GM19025 (cell line): ENCODE measurements around the gene SIK3.

Experiments
- ATAC-seq: cut with Tn5 transposase; IDR thresholded peaks from one replicate; pipeline ENCODE4 v1.9.1; 2021; ENCODE audit warnings: mild to moderate bottlenecking, low read depth, moderate library complexity; ENCODE audit not compliant: unreplicated experiment

SIK3 gene

DNA sequence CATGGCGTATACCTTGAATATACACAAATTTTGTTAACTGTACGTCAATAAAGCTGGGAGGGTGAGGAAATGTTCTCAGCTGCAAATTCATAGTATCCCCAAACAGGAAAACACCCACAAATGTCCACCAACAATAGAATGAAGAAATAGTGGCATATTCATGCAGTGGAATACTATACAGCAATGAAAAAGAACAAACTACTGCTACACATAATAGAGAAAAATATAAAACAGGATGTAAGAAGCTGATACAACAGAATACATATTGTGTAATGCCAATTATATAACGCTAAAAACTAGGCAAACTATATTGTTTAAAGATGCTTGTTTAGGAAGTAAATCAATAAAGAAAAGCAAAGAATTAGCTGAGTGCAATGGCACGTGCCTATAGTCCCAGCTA, 81.5 kb downstream of the SIK3 start:
- ATAC-seq: no peak

- ATAC-seq: no peak
These were observed 82.0 kb downstream of the SIK3 start for GRCh38 chr11:117016246-117016645.

DNA sequence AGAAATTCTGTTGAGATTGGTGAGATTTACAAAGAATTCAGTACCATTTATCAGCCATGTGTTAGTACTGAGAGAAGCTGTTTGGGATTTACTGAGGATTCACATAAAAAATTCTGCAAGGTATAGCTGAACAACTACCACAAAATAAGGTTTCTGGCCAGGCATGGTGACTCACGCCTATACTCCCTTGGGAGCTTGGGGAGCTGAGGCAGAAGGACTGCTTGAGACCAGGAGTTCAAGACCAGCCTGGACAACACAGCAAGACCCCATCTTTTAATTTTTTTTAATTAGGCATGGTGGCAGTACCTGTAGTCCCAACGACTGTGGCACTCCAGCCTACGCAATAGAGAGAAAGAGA, 86.7 kb downstream of the SIK3 start:
- no peak for ATAC-seq

DNA sequence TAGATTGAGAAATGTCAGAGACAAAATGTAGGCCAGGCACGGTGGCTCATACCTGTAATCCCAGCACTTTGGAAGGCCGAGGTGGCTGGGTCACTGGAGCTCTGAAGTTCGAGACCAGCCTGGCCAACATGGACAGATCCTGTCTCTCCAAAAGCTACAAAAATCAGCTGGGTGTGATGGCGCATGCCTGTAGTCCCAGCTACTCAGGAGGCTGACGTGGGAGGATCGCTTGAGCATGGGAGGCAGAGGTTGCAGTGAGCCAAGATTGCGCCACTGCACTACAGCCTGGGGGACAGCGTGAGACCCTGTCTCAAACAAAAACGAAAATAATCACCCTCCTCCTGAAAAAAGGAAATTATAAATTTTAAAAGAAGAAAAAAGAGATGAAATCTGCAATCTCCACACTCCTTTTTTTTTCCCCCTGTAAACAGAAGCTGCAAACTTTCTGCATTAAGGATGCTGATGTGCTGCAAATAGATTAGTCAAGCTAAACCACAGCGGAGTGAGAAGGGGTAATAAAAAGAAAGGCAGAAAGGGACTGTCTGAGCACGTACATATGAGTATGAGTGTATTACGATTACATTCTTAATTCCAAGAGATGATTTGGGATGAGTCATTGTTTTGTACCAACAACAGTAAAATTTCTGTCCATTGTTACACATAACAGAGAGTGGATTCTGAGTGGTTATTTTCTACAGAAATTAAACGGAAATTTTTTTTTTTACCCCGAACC, 87.3 kb downstream of the SIK3 start:
- no peak for ATAC-seq

DNA sequence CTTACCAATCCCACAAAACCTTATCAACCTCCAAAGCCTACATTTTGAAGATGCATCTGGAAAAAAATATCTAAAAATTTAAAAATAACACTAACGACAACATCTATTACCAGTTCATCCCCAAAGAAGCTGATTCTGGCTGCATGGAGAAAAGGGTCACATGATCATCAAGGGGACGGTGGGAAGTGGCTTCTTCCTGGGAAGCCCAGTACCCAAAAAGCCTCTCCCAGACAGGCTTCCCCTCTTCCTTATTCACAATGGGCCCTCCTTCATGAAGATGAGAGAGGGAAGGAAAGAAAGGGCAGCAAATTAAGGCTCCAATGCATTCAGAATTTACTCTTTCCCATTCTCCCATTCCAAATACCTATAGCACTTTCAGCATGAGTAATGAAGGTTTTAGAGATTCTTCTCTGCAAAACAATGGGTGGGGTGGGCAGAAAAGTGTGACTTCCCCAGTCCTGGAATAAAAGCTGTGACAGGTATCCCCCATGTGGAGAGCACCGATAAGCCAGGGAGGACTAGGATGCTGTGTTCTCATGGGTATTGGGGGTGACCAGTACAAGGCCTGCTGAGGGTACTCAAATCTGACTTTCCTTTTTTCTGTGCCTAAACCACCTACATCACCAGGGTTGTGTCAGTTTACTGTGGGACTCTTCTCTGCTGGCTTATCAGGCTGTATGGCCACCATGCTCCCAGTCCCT, 88.2 kb downstream of the SIK3 start:
- no peak for ATAC-seq

GRCh38 chr11:117005758-117006157, 92.5 kb downstream of the SIK3 start:
- no peak for ATAC-seq

DNA sequence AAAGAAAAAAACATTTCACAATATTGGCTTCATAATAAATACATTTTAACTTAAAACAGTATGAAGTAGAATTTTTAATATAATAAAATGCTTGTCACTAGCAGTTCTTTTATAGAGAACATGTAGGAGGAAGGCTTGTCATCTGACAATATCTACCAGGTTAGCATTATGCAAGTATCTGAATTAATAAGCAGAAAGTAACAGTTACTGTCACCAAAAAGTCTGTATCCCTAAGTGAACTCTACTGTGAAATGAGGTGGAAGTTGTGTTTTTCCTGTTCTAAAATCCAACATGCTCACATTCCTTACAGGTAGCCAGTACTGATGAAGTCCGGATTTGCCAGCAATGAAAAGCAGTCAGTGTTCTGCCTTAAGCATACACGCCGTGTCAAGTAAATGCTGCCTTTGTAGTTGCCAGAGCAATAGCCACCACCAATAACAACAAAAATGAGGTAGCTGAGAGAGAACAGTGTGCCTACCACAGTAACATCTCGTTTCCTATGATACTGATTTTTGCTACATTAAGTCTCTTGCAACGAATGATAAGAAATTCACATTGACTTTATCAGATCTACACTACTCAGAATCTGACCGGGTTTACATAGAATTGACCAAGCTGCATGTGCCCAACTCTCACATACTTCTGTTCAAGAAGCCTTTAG, 95.5 kb downstream of the SIK3 start:
- ATAC-seq: no peak

- no peak for ATAC-seq
These were observed 98.1 kb downstream of the SIK3 start for GRCh38 chr11:117000014-117000737.

GRCh38 chr11:116997071-116997470, 101.2 kb downstream of the SIK3 start:
- ATAC-seq: no peak

DNA sequence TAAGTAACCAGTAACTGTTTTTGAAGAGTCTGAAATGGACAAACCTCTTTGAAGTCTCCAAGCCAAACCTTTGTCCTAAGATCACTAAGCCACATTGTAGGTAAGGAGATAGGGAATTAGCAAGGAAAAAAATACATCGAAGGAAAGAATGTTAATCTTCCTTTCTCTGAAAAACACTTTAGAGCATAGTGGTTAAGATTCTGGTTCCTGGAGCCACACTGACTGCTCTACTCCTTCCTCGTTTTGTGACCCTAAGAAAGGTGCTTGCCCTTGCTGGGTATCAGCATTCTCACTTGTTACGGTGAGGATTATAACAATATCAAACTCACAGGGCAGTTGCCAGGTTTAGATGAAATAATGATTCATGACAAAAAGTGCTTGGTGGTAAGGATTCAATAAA, 104.0 kb downstream of the SIK3 start:
- no peak for ATAC-seq

GRCh38 chr11:116993599-116993998, 104.6 kb downstream of the SIK3 start:
- no peak for ATAC-seq

DNA sequence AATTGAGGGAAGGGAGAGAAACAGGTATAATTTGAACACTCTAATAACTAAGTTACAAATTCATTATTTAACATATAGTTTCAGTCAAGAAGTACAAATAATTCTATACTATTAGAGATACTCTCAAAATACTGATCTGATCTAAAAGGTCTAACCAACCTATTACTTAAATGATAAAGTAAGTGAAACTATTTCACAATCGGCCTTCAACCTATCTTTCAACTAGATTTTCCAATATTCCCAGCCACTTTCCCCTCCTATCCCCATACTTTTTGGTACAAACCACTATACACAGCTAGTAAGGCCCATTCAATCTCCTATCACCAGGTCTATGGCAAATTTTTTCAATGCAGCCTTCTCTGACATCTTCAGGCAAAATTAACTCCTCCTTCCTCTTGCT, 106.7 kb downstream of the SIK3 start:
- no peak for ATAC-seq

DNA sequence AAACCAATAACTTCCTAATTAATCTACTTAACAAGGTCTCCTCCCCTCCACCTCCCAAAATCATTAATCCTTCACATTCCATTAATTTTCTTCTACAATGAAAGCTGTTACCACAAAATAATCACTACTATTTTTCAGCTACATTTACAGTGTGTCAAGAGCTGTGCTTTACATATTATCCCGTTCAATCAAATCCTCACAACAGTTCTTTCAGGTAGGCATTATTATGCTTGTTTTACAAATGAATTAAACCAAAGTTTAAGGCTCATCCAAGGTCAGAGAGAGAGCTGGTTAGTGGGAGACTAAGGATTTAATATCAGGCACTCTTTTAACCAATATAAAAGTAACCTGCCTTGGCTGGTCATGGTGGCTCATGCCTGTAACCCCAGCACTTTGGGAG, 107.4 kb downstream of the SIK3 start:
- ATAC-seq: no peak

GRCh38 chr11:116990061-116990473, 108.2 kb downstream of the SIK3 start:
- no peak for ATAC-seq

DNA sequence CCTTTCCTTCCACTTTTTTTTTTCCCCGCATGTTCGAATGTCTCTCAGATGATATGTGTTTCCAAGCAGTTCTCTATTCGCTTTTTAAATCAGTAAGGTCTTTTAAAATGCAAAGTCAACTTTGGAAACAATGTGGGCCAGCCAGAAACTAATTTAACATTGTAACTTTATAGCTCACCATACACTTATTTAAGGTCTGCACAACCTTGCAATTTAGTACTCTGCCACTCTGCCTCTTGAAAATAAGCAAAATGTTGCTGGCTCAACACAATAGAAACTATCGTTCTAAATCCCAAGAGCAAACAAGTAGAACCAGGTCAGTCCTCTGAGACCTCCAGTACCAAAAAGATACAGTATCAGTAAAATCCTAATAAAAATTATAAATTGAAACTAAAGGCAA, 109.0 kb downstream of the SIK3 start:
- no peak for ATAC-seq

DNA sequence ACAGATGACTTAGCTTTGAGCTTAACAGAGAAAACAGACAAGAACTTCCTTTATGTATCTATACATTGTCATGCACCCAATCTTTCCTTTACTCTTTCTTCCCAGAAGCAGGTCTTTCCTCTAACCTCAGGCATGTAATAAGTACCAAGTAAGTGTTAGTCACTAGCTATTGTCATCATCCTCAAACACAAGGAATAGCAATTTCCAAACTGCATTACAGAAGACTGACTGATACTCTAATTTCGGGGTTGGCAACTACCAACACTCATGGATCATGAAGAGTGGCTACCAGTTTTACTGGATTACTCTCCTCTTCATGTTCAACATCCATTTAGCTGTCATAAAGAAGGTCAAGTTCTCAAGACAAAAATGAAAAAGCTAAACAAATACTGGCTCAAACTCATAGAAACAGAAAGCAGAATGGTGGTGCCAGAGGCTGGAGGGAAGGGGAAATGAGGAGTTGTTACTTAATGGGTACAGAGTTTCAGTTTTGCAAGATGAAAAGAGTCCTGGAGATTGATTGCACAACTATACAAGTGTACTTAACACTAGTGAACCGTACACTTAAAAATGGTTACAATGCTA, 111.6 kb downstream of the SIK3 start:
- peak; percentile 78 for ATAC-seq

- no peak for ATAC-seq
These were observed 113.6 kb downstream of the SIK3 start for GRCh38 chr11:116984589-116984988.

GRCh38 chr11:116984186-116984585, 114.0 kb downstream of the SIK3 start:
- ATAC-seq: no peak

- ATAC-seq: no peak
These were observed 116.9 kb downstream of the SIK3 start for GRCh38 chr11:116981266-116981885.

- ATAC-seq: peak; percentile 84
These were observed 118.0 kb downstream of the SIK3 start for GRCh38 chr11:116980136-116980793.
